ENCODE results near the gene PTPRA. TPM values are rescaled to one million over a fixed set of nuclear protein-coding genes. Genes with fewer than 3 reads are reported as not detected.
A peak's percentile ranks its signal among the peaks of the same experiment; 100 is the strongest.

PTPRA gene
- total RNA-seq, 1 donor from 2014 or later, result 59.5 TPM

GRCh38 chr20:3037654-3038053, 164.4 kb downstream of the PTPRA start:
- TF ChIP-seq CTCF (IDR thresholded peaks at IDR 0.05; ENCODE audit: partially characterized antibody, unreplicated experiment), result no peak
- peaks cover 10% of the 10 kb centered on the region for H3K4me1 Mint-ChIP-seq (ENCODE audit: low read depth, unreplicated experiment)
- peaks cover 5% of the 10 kb centered on the region for H3K9me3 Mint-ChIP-seq (ENCODE audit: unreplicated experiment)
- H3K4me3 Mint-ChIP-seq (ENCODE audit: unreplicated experiment), result no peak overlapping the region
- H3K27ac Mint-ChIP-seq (ENCODE audit: unreplicated experiment), result no peak overlapping the region
- DNase-seq, result no peak
- H3K36me3 Mint-ChIP-seq (ENCODE audit: unreplicated experiment), result no peaks in the 10 kb centered on the region
- peaks cover 7% of the 10 kb centered on the region for H3K27me3 Mint-ChIP-seq (ENCODE audit: unreplicated experiment)

- Mint-ChIP-seq H3K4me3 (ENCODE audit: unreplicated experiment) (no peak overlapping the region), H3K27me3 (ENCODE audit: unreplicated experiment) (peaks cover 7% of the 10 kb centered on the region), H3K27ac (ENCODE audit: unreplicated experiment) (no peak overlapping the region), H3K36me3 (ENCODE audit: unreplicated experiment) (no peaks in the 10 kb centered on the region), H3K4me1 (ENCODE audit: low read depth, unreplicated experiment) (peaks cover 11% of the 10 kb centered on the region), H3K9me3 (ENCODE audit: unreplicated experiment) (peaks cover 5% of the 10 kb centered on the region)
- no peak for DNase-seq
- TF ChIP-seq CTCF (IDR thresholded peaks at IDR 0.05; ENCODE audit: partially characterized antibody, unreplicated experiment), result no peak
Measured at GRCh38 chr20:3038454-3038853, 165.2 kb downstream of the PTPRA start.

- DNase-seq, result no peak
- peaks cover 11% of the 10 kb centered on the region for H3K4me1 Mint-ChIP-seq (ENCODE audit: low read depth, unreplicated experiment)
- no peak overlapping the region for H3K27ac Mint-ChIP-seq (ENCODE audit: unreplicated experiment)
- H3K36me3 Mint-ChIP-seq (ENCODE audit: unreplicated experiment), result no peaks in the 10 kb centered on the region
- H3K27me3 Mint-ChIP-seq (ENCODE audit: unreplicated experiment), result peaks cover 7% of the 10 kb centered on the region
- no peak overlapping the region for H3K4me3 Mint-ChIP-seq (ENCODE audit: unreplicated experiment)
- no peak for TF ChIP-seq CTCF (IDR thresholded peaks at IDR 0.05; ENCODE audit: partially characterized antibody, unreplicated experiment)
- peaks cover 5% of the 10 kb centered on the region for H3K9me3 Mint-ChIP-seq (ENCODE audit: unreplicated experiment)
Measured at GRCh38 chr20:3039426-3039825, 166.1 kb downstream of the PTPRA start.

- Mint-ChIP-seq H3K4me1 (ENCODE audit: low read depth, unreplicated experiment) (peaks cover 14% of the 10 kb centered on the region), H3K27me3 (ENCODE audit: unreplicated experiment) (peaks cover 8% of the 10 kb centered on the region), H3K9me3 (ENCODE audit: unreplicated experiment) (peaks cover 7% of the 10 kb centered on the region), H3K4me3 (ENCODE audit: unreplicated experiment) (no peak overlapping the region), H3K27ac (ENCODE audit: unreplicated experiment) (no peak overlapping the region), H3K36me3 (ENCODE audit: unreplicated experiment) (no peaks in the 10 kb centered on the region)
- TF ChIP-seq CTCF (IDR thresholded peaks at IDR 0.05; ENCODE audit: partially characterized antibody, unreplicated experiment), result no peak
- DNase-seq, result no peak
Measured at GRCh38 chr20:3040086-3040485, 166.8 kb downstream of the PTPRA start.

- H3K36me3 Mint-ChIP-seq (ENCODE audit: unreplicated experiment), result no peaks in the 10 kb centered on the region
- H3K9me3 Mint-ChIP-seq (ENCODE audit: unreplicated experiment), result peaks cover 10% of the 10 kb centered on the region
- H3K27me3 Mint-ChIP-seq (ENCODE audit: unreplicated experiment), result peaks cover 7% of the 10 kb centered on the region
- H3K27ac Mint-ChIP-seq (ENCODE audit: unreplicated experiment), result peak overlapping the region; percentile 0
- DNase-seq, result no peak
- TF ChIP-seq CTCF (IDR thresholded peaks at IDR 0.05; ENCODE audit: partially characterized antibody, unreplicated experiment), result no peak
- peaks cover 17% of the 10 kb centered on the region for H3K4me1 Mint-ChIP-seq (ENCODE audit: low read depth, unreplicated experiment)
- H3K4me3 Mint-ChIP-seq (ENCODE audit: unreplicated experiment), result peak overlapping the region; percentile 9
Measured at GRCh38 chr20:3041854-3042409, 168.7 kb downstream of the PTPRA start.
